ENCODE measurements around the gene UPF3A.

UPF3A gene

DNA sequence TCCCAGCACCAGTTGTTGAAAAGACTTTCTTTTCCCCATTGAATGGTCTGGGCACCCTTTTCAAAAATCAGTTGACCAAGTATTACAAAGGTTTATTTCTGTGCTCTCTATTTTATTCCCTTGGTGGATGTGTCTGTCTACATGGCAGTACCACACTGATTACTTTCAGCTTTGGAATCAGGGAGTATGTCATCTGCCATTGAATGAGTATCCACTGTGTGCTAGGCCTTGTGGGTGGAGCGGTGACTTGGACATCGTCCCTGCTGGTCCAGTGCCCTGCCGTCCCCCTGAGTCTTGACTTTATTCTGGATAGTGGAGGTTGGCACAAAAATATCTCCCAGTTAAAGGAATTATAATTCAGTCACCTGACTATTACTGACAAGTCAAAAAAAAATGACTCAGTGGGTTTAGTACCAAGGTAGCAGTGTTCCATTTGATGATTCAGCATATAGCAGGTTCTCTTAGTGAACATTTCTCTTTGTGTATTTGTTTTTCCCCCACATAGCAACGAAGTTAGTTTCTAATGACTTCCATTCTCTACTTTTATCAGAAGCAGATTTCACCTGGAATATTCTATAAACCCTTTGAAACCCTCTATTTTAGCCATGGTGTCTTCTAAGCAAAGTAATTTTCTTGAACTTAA, 3.9 kb downstream of the UPF3A start:
- peaks cover 8% of the 10 kb centered on the region for H3K4me1 ChIP-seq (ENCODE audit: control insufficient read depth, insufficient read depth, low read length)
- H3K4me3 ChIP-seq (ENCODE audit: low read length), result no peak overlapping the region
- H3K36me3 ChIP-seq (ENCODE audit: control insufficient read depth, insufficient read depth, low read length, severe bottlenecking), result peaks cover 51% of the 10 kb centered on the region
- no peak overlapping the region for H3K9ac ChIP-seq (ENCODE audit: low read length)
- no peaks in the 10 kb centered on the region for H3K9me3 ChIP-seq (ENCODE audit: control insufficient read depth, low read length)
- no peaks in the 10 kb centered on the region for H3K27me3 ChIP-seq (replicated peaks; ENCODE audit: control insufficient read depth, insufficient read depth, low read length)
- no peak for DNase-seq (ENCODE audit: low read depth)

DNA sequence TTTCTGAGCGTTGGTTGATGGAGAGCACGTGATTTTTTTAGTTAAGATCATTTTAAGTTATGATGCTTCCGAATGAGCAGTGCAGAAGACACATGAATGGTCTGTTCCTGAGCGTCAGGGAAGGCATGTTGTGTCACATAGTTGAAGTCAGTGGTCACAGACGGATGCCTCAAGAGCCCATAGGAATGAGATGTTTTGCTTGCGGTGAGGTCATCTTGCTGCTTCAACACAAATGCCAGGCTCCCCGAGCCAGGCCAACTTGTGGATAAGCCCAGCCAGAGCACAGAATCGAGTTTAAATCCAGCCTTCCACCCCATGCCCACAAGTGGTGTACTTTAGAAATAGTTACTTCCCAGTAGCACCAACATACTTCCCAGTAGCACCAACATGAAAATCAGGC, 5.4 kb downstream of the UPF3A start:
- Histone ChIP-seq H3K9ac (ENCODE audit: low read length) (no peak overlapping the region), H3K36me3 (ENCODE audit: control insufficient read depth, insufficient read depth, low read length, severe bottlenecking) (peaks cover 58% of the 10 kb centered on the region), H3K4me1 (ENCODE audit: control insufficient read depth, insufficient read depth, low read length) (peaks cover 2% of the 10 kb centered on the region), H3K9me3 (ENCODE audit: control insufficient read depth, low read length) (no peaks in the 10 kb centered on the region), H3K4me3 (ENCODE audit: low read length) (no peak overlapping the region), H3K27me3 (replicated peaks; ENCODE audit: control insufficient read depth, insufficient read depth, low read length) (no peaks in the 10 kb centered on the region)
- DNase-seq (ENCODE audit: low read depth), result peak; percentile 60

DNA sequence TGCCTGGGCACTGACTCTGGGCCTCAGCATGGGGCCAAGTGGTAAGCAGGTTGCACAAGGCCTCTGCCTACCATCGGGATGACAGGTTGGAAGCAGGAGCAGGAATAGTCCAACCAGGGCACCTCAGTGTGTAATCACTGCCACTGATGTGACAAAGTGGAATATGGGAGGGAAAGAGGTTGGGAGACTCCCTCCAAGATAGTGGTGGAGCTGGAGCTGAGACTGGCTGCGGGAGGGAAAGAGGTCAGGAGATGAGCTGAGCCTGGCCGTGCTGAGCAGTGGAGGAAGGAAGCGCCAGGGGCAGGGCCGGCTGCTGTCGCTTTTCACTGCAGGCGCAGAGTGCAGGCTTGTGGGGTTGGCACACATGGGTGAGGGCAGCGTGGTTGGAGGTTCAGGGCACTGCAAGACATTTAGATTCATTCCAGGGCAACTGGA, 6.8 kb downstream of the UPF3A start:
- H3K4me3 ChIP-seq (ENCODE audit: low read length), result no peak overlapping the region
- H3K9ac ChIP-seq (ENCODE audit: low read length), result no peak overlapping the region
- peaks cover 67% of the 10 kb centered on the region for H3K36me3 ChIP-seq (ENCODE audit: control insufficient read depth, insufficient read depth, low read length, severe bottlenecking)
- H3K4me1 ChIP-seq (ENCODE audit: control insufficient read depth, insufficient read depth, low read length), result peaks cover 2% of the 10 kb centered on the region
- H3K27me3 ChIP-seq (replicated peaks; ENCODE audit: control insufficient read depth, insufficient read depth, low read length), result no peaks in the 10 kb centered on the region
- no peak for DNase-seq (ENCODE audit: low read depth)
- no peaks in the 10 kb centered on the region for H3K9me3 ChIP-seq (ENCODE audit: control insufficient read depth, low read length)

DNA sequence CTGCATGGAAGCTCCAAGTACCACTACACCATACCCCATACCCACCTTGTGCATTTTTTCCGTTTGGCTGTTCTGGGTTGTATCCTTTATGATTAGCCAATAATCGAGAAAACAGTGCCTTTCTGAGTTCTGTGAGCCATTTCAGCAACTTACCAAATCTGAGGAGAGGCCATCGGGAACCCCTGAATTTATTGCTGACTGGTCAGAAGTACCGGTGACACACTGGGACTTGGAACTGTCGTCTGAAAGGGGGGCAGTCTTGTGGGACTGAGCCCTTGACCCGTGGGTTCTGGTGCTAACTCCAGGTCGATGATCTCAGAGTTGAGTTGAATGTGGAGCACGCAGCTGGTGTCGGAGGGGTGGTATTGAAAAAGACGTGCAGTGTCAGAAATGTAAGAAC, 15.0 kb downstream of the UPF3A start:
- peaks cover 14% of the 10 kb centered on the region for H3K4me1 ChIP-seq (ENCODE audit: control insufficient read depth, insufficient read depth, low read length)
- H3K9me3 ChIP-seq (ENCODE audit: control insufficient read depth, low read length), result no peaks in the 10 kb centered on the region
- H3K36me3 ChIP-seq (ENCODE audit: control insufficient read depth, insufficient read depth, low read length, severe bottlenecking), result peaks cover 35% of the 10 kb centered on the region
- DNase-seq (ENCODE audit: low read depth), result no peak
- no peak overlapping the region for H3K9ac ChIP-seq (ENCODE audit: low read length)
- H3K4me3 ChIP-seq (ENCODE audit: low read length), result no peak overlapping the region
- H3K27me3 ChIP-seq (replicated peaks; ENCODE audit: control insufficient read depth, insufficient read depth, low read length), result no peaks in the 10 kb centered on the region

DNA sequence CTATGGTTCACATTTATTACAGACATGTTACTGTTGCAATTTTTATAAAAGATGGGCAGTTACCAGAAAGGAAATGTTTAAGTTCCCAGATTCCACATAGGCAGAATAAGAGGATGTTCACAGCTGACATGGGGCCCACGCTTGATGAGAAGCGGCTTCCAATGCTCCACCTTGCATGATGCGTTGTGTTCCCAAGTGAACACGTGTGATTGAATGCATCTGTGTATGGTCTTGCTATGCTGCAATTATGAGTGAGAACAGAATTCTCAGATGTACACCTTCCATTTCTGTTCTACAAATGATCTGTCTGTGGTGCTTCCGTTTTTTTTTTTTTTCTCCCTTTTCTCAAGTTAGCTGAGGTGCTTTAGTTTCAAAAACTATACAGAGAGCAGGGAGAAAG, 15.5 kb downstream of the UPF3A start:
- peaks cover 14% of the 10 kb centered on the region for H3K4me1 ChIP-seq (ENCODE audit: control insufficient read depth, insufficient read depth, low read length)

DNA sequence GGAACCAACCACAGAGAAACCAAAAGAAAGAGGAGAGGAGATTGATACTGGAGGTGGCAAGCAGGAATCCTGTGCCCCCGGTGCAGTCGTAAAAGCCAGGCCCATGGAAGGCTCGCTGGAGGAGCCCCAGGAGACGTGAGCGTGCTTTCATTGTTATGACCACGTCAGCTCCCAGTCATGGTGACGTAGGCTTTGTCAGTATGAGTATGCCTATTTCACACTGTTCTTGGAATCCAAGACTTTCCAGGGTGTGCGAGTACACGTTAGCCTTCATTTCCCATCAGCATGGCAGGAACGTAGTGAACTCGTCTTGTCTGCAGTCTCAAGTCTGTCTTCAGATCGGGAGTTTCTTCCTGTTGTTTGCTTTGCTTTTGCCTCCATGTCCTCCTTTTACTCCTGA, 17.5 kb downstream of the UPF3A start:
- Histone ChIP-seq H3K36me3 (ENCODE audit: control insufficient read depth, insufficient read depth, low read length, severe bottlenecking) (peaks cover 44% of the 10 kb centered on the region), H3K9me3 (ENCODE audit: control insufficient read depth, low read length) (no peaks in the 10 kb centered on the region), H3K4me3 (ENCODE audit: low read length) (no peak overlapping the region), H3K9ac (ENCODE audit: low read length) (no peak overlapping the region), H3K4me1 (ENCODE audit: control insufficient read depth, insufficient read depth, low read length) (peaks cover 7% of the 10 kb centered on the region), H3K27me3 (replicated peaks; ENCODE audit: control insufficient read depth, insufficient read depth, low read length) (no peaks in the 10 kb centered on the region)
- DNase-seq (ENCODE audit: low read depth), result no peak

More for the DNA sequence above, 15.5 kb downstream of the UPF3A start:
- DNase-seq (ENCODE audit: low read depth), result no peak
- Histone ChIP-seq H3K36me3 (ENCODE audit: control insufficient read depth, insufficient read depth, low read length, severe bottlenecking) (peaks cover 34% of the 10 kb centered on the region), H3K9ac (ENCODE audit: low read length) (no peak overlapping the region), H3K27me3 (replicated peaks; ENCODE audit: control insufficient read depth, insufficient read depth, low read length) (no peaks in the 10 kb centered on the region), H3K4me3 (ENCODE audit: low read length) (no peak overlapping the region), H3K9me3 (ENCODE audit: control insufficient read depth, low read length) (no peaks in the 10 kb centered on the region)

DNA sequence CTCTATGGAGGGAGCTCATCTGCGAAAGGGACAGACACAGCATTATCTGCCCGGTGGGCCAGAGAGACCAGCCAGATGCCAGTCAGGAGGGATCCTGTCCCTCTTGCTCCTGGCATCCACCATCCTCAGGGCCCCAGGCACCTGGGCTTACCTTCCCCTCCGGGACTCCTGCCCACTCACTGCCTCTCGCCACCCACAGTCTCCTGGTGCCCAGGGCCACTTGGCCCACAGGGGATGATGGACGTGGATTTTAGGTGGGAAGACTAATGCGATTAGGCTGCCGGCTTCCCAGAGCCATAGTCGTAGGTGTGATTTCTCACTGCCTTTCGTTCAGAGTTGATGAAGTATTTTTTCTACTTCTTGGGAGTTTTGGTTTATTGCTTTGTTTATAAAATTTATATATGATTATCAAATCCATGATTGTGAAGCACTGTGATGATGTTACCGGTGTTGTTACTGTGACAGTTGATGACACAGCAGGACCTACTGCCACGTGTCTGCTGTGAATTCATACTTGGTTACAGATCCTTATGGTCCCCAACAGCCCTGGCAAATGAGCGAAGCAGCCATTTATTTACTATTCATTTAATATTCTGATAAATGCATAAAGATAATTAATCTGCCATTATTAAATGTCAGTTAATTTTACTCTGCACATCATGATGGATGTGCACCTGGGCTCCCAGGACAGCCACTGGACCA, 18.4 kb downstream of the UPF3A start:
- no peaks in the 10 kb centered on the region for H3K27me3 ChIP-seq (replicated peaks; ENCODE audit: control insufficient read depth, insufficient read depth, low read length)
- no peak for DNase-seq (ENCODE audit: low read depth)
- H3K4me1 ChIP-seq (ENCODE audit: control insufficient read depth, insufficient read depth, low read length), result peaks cover 7% of the 10 kb centered on the region
- no peaks in the 10 kb centered on the region for H3K9me3 ChIP-seq (ENCODE audit: control insufficient read depth, low read length)
- H3K4me3 ChIP-seq (ENCODE audit: low read length), result no peak overlapping the region
- no peak overlapping the region for H3K9ac ChIP-seq (ENCODE audit: low read length)
- peaks cover 53% of the 10 kb centered on the region for H3K36me3 ChIP-seq (ENCODE audit: control insufficient read depth, insufficient read depth, low read length, severe bottlenecking)

DNA sequence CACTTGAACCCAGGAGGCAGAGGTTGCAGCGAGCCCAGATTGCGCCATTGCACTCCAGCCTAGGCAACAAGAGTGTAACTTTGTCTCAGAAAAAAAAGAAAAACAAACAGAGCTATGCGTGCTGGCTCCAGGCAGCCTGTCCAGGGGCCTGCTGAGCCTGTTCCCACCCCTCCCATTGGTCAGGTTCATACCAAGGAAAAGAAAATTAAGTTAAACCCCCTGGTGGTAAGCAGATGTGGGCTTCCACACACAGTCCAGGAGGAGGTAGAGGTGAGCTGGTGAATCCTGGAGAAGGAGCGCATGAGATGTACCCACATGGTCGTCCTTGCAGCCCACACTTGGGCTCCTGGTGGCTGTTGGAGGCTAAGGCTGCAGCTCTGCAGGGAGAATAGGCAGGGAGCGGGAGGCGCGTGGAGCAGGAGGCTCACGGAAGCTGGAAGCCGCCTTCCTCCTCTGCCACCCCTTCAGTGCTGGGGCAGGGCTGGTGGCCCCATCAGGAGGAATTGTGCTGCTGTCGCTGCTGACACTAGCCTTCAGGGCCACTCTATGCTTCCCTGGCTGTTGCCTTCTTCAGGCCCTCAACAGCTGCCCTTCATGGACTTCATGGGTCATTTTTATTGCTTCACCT, 22.4 kb downstream of the UPF3A start:
- H3K27me3 ChIP-seq (replicated peaks; ENCODE audit: control insufficient read depth, insufficient read depth, low read length), result no peaks in the 10 kb centered on the region
- H3K4me3 ChIP-seq (ENCODE audit: low read length), result no peak overlapping the region
- peaks cover 64% of the 10 kb centered on the region for H3K36me3 ChIP-seq (ENCODE audit: control insufficient read depth, insufficient read depth, low read length, severe bottlenecking)
- H3K9me3 ChIP-seq (ENCODE audit: control insufficient read depth, low read length), result no peaks in the 10 kb centered on the region
- no peak for DNase-seq (ENCODE audit: low read depth)
- no peaks in the 10 kb centered on the region for H3K4me1 ChIP-seq (ENCODE audit: control insufficient read depth, insufficient read depth, low read length)
- H3K9ac ChIP-seq (ENCODE audit: low read length), result no peak overlapping the region

DNA sequence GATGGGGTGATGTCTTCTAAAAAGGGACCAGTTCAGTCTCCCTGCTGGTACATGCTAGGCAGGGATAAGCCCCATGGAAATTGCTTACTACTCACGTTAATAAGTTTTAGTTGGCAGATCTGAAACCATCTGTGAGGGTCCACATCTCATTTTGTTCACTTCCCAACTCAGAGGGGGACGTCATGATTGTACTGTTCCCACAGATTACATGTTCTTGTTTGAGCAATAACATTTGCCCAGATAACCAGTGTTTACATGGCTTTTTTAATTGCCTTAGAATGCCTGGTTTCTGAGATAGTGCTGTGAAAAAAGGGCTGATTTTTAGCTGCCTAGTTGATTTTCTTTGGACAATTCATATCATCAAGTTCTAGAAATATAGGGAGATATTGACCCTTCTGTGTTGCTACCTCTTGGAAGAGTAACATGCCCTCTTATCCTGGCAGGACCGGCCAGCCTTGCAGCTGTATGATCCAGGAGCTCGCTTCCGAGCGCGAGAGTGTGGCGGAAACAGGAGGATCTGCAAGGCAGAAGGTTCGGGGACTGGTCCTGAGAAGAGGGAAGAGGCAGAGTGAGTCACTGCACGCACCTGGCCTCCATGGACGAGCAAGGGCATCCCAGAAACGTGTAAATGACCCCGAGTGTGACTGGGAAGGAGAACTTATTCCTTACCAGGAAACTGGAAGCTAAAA, 23.1 kb downstream of the UPF3A start:
- Histone ChIP-seq H3K27me3 (replicated peaks; ENCODE audit: control insufficient read depth, insufficient read depth, low read length) (no peaks in the 10 kb centered on the region), H3K36me3 (ENCODE audit: control insufficient read depth, insufficient read depth, low read length, severe bottlenecking) (peaks cover 57% of the 10 kb centered on the region), H3K9ac (ENCODE audit: low read length) (no peak overlapping the region), H3K4me3 (ENCODE audit: low read length) (no peak overlapping the region), H3K9me3 (ENCODE audit: control insufficient read depth, low read length) (no peaks in the 10 kb centered on the region), H3K4me1 (ENCODE audit: control insufficient read depth, insufficient read depth, low read length) (no peaks in the 10 kb centered on the region)
- no peak for DNase-seq (ENCODE audit: low read depth)

DNA sequence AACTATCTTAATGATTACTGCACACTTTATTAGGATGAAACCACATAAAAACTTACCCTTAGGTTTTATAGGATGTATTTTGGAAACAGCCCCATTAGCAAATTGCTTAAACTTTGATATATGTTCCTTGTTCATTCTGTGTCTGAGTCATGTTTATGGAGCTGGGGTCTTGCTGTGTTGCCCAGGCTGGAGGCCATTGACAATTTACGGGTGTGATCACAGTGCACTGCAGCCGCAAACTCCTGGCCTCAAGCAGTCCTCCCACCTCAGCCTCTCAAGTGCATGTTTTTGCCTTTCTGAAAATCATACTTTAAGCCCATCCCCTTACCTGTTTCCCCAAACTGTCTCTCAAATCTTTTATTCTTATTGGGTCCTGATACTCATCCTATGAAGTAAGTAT, 27.7 kb downstream of the UPF3A start:
- H3K9ac ChIP-seq (ENCODE audit: low read length), result no peak overlapping the region
- no peak overlapping the region for H3K4me3 ChIP-seq (ENCODE audit: low read length)
- no peaks in the 10 kb centered on the region for H3K27me3 ChIP-seq (replicated peaks; ENCODE audit: control insufficient read depth, insufficient read depth, low read length)
- no peaks in the 10 kb centered on the region for H3K9me3 ChIP-seq (ENCODE audit: control insufficient read depth, low read length)
- peaks cover 23% of the 10 kb centered on the region for H3K4me1 ChIP-seq (ENCODE audit: control insufficient read depth, insufficient read depth, low read length)
- peaks cover 25% of the 10 kb centered on the region for H3K36me3 ChIP-seq (ENCODE audit: control insufficient read depth, insufficient read depth, low read length, severe bottlenecking)
- DNase-seq (ENCODE audit: low read depth), result no peak

DNA sequence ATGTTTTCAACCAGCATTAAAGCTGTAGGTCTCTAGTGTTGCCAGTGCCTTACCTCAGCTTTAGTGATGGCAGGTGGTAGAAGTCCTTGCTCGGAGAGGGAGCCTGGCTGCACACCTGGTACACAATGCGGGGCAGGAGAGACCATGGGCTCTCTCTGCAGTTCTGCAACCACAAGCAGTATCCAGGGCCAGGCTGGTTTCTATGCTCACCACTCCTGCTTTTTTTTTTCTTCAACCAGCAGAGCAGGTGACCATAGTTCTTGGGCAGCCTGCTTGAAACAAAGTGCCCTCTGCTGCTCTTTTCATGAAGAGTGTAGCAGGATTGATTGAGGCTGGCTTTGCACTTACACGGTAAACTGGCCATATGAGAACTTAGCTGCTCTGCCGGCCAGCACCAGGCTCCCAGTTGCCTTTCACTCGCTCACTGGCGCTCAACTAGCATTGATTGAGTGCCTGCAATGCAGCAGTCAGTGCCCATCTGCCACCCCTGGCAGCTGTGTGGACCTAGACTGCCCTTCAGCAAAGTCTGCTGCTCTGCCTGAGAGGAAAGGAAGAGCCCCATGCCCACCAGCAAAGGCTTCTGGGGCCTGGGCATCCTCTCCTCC, 28.5 kb downstream of the UPF3A start:
- H3K4me1 ChIP-seq (ENCODE audit: control insufficient read depth, insufficient read depth, low read length), result peaks cover 24% of the 10 kb centered on the region
- no peaks in the 10 kb centered on the region for H3K27me3 ChIP-seq (replicated peaks; ENCODE audit: control insufficient read depth, insufficient read depth, low read length)
- no peak overlapping the region for H3K9ac ChIP-seq (ENCODE audit: low read length)
- H3K4me3 ChIP-seq (ENCODE audit: low read length), result no peak overlapping the region
- DNase-seq (ENCODE audit: low read depth), result no peak
- H3K9me3 ChIP-seq (ENCODE audit: control insufficient read depth, low read length), result no peaks in the 10 kb centered on the region
- H3K36me3 ChIP-seq (ENCODE audit: control insufficient read depth, insufficient read depth, low read length, severe bottlenecking), result peaks cover 17% of the 10 kb centered on the region

All from adipocyte (in vitro differentiated cells).